PC-9 (cell line): ENCODE results near the gene TMEM132E. TPM values are rescaled to one million over a fixed set of nuclear protein-coding genes. Genes with fewer than 3 reads are reported as not detected.

Experiments
- BruUV-seq: library from RNA; stranded (reverse); fragments of 400-500 nt; replicated peaks from 2 replicates; lab custom pipeline; 2021; lab: Mats Ljungman, UMichigan
- CTCF ChIA-PET: fragments of 300-600 bp; sonication (Branson Sonifier 250); formaldehyde crosslinking; loops from one replicate; lab custom pipeline; 2022; ENCODE audit warnings: antibody characterized with exemption; lab: Charles Lee
- POLR2A ChIA-PET: fragments of 300-600 bp; sonication (Branson Sonifier 250); formaldehyde crosslinking; loops from one replicate; lab custom pipeline; 2022; ENCODE audit warnings: antibody characterized with exemption; ENCODE audit not compliant: unreplicated experiment; lab: Charles Lee
- DNase-seq, 2 experiments: peaks; one replicate each; pipeline versions ENCODE4 v3.0.0 to v3.0.0-alpha.2; 2015 to 2022; ENCODE audit warnings: mixed read lengths in 1 of 2
- H2AFZ ChIP-seq: fragments of 200-600 bp; sonication (generic); 2 replicates; pipeline ENCODE4 v1.8.1; 2017; ENCODE audit warnings: antibody characterized with exemption
- H3F3A ChIP-seq: fragments of 200-600 bp; sonication (generic); 2 replicates; pipeline ENCODE4 v1.8.1; 2017; ENCODE audit warnings: antibody characterized with exemption, mild to moderate bottlenecking, low read depth; ENCODE audit not compliant: insufficient read depth
- H3K27ac ChIP-seq: fragments of 200-600 bp; sonication (generic); 2 replicates; pipeline ENCODE4 v1.6.1; 2016; ENCODE audit warnings: mixed run types
- H3K27me3 ChIP-seq: fragments of 200-600 bp; sonication (generic); 2 replicates; pipeline ENCODE4 v1.6.1; 2016; ENCODE audit warnings: low read depth, mixed run types; ENCODE audit not compliant: insufficient read depth
- H3K36me3 ChIP-seq: fragments of 200-600 bp; sonication (generic); 2 replicates; pipeline ENCODE4 v1.6.1; 2016; ENCODE audit warnings: low read depth, mixed run types
- H3K4me1 ChIP-seq: fragments of 200-600 bp; sonication (generic); replicated peaks from 2 replicates; pipeline ENCODE4 v1.6.1; 2016; ENCODE audit warnings: mixed run types; ENCODE audit not compliant: insufficient read depth
- H3K4me2 ChIP-seq: fragments of 200-600 bp; sonication (generic); 2 replicates; pipeline ENCODE4 v1.6.1; 2017; ENCODE audit warnings: mixed run types
- H3K4me3 ChIP-seq: fragments of 200-600 bp; sonication (generic); 2 replicates; pipeline ENCODE4 v1.6.1; 2016; ENCODE audit warnings: mixed run types
- H3K79me2 ChIP-seq: fragments of 200-600 bp; sonication (generic); 2 replicates; pipeline ENCODE4 v1.6.1; 2017; ENCODE audit warnings: low read depth, mixed run types
- H3K9me2 ChIP-seq: fragments of 200-600 bp; sonication (generic); 2 replicates; pipeline ENCODE4 v1.8.1; 2017; ENCODE audit warnings: mild to moderate bottlenecking; ENCODE audit not compliant: insufficient read depth
- H3K9me3 ChIP-seq: fragments of 200-600 bp; sonication (generic); 2 replicates; pipeline ENCODE4 v1.8.1; 2016; ENCODE audit warnings: low read depth; ENCODE audit not compliant: insufficient read depth
- H4K20me1 ChIP-seq: fragments of 200-600 bp; sonication (generic); 2 replicates; pipeline ENCODE4 v1.8.1; 2017; ENCODE audit not compliant: insufficient read depth
- CTCF ChIP-seq: fragments of 200-600 bp; sonication (generic); conservative IDR thresholded peaks from 2 replicates; pipeline ENCODE4 v1.6.1; 2017; ENCODE audit warnings: mixed run types, antibody characterized with exemption, mild to moderate bottlenecking, moderate library complexity
- EZH2 ChIP-seq: fragments of 200-600 bp; sonication (generic); IDR thresholded peaks from 2 replicates; pipeline ENCODE4 v1.8.0; 2017; ENCODE audit warnings: antibody characterized with exemption, low read depth
- intact Hi-C: fragments of 100-400 bp; cut with micrococcal nuclease; formaldehyde crosslinking; loops from one replicate; pipeline ENCODE4 v1.10.0; 2022; ENCODE audit not compliant: unreplicated experiment
- total RNA-seq: library from RNA; stranded (reverse); gene quantifications from 2 replicates; pipeline ENCODE4 v1.2.3, GENCODE V29; 2021

Gene TMEM132E
- total RNA-seq, 1 experiment from 2014 or later: not detected

- no peaks in the 10 kb centered on the region for H4K20me1 ChIP-seq
- peaks cover 45% of the 10 kb centered on the region for H3K27me3 ChIP-seq
- no peaks in the 10 kb centered on the region for H3F3A ChIP-seq
- intact Hi-C loops: no loop called here
- H2AFZ ChIP-seq: no peak overlapping the region
- DNase-seq: no peak
- no TSS peak for BruUV-seq
- TF ChIP-seq EZH2 (no peak), CTCF (no peak)
- no peak overlapping the region for H3K4me2 ChIP-seq
- H3K79me2 ChIP-seq: no peaks in the 10 kb centered on the region
- no peaks in the 10 kb centered on the region for H3K9me3 ChIP-seq
- H3K27ac ChIP-seq: no peak overlapping the region
- no peaks in the 10 kb centered on the region for H3K36me3 ChIP-seq
- no peaks in the 10 kb centered on the region for H3K9me2 ChIP-seq
- no peaks in the 10 kb centered on the region for H3K4me1 ChIP-seq
- ChIA-PET POLR2A (no interaction called here), CTCF (no interaction called here)
- no peak overlapping the region for H3K4me3 ChIP-seq
Observed at GRCh38 chr17:34654881-34655276, 75.5 kb downstream of the TMEM132E start.

- TF ChIP-seq CTCF (no peak), EZH2 (no peak)
- ChIA-PET CTCF (no interaction called here), POLR2A (no interaction called here)
- Histone ChIP-seq H3K9me3 (no peaks in the 10 kb centered on the region), H3K4me1 (no peaks in the 10 kb centered on the region), H3K36me3 (no peaks in the 10 kb centered on the region), H3K27ac (no peak overlapping the region), H3K9me2 (no peaks in the 10 kb centered on the region), H3K4me2 (no peak overlapping the region), H4K20me1 (no peaks in the 10 kb centered on the region), H3K4me3 (no peak overlapping the region), H3F3A (no peaks in the 10 kb centered on the region), H3K27me3 (peaks cover 36% of the 10 kb centered on the region), H2AFZ (no peak overlapping the region), H3K79me2 (no peaks in the 10 kb centered on the region)
- BruUV-seq: no TSS peak
- intact Hi-C loops: no loop called here
- no peak for DNase-seq
Observed at GRCh38 chr17:34656801-34657200, 77.4 kb downstream of the TMEM132E start.

- H3K9me3 ChIP-seq: no peaks in the 10 kb centered on the region
Observed at GRCh38 chr17:34658811-34659560, 79.6 kb downstream of the TMEM132E start.

More at GRCh38 chr17:34658811-34659560, 79.6 kb downstream of the TMEM132E start:
- Histone ChIP-seq H3F3A (no peaks in the 10 kb centered on the region), H3K27ac (no peak overlapping the region), H3K4me2 (no peak overlapping the region), H3K4me1 (no peaks in the 10 kb centered on the region), H3K27me3 (peaks cover 23% of the 10 kb centered on the region; the same call in 1 of the 2 replicates), H4K20me1 (no peaks in the 10 kb centered on the region), H2AFZ (no peak overlapping the region), H3K9me2 (no peaks in the 10 kb centered on the region), H3K36me3 (no peaks in the 10 kb centered on the region), H3K79me2 (no peaks in the 10 kb centered on the region), H3K4me3 (no peak overlapping the region)
- no TSS peak for BruUV-seq
- TF ChIP-seq EZH2 (no peak), CTCF (no peak)
- CTCF ChIA-PET: no interaction called here
- POLR2A ChIA-PET: no interaction called here
- no peak for DNase-seq
- intact Hi-C loops: no loop called here
